Esophagus muscularis mucosa (tissue), 3 donors: ENCODE data around the gene RAB29.

Experiments used
- POLR2A ChIP-seq: fragments of 450-650 bp; IDR thresholded peaks from one replicate; pipeline ENCODE4 v1.6.1; 2017; ENCODE audit warnings: antibody characterized with exemption, moderate library complexity, mild to moderate bottlenecking, low read depth
- TF ChIP-seq, protein P1 (sequence below), 3 experiments: fragments of 200-600 bp in 2 of 3; fragments of 450-650 bp in 1 of 3; sonication (generic) in 2 of 3; IDR thresholded peaks; one replicate each; pipeline ENCODE4 v1.5.1; 2017 to 2019; ENCODE audit warnings: antibody characterized with exemption in 3 of 3, mild to moderate bottlenecking in 2 of 3, moderate library complexity in 1 of 3

GRCh38 chr1:205739348-205740160, 35.7 kb downstream of the RAB29 start:
- TF ChIP-seq, protein P1, sequence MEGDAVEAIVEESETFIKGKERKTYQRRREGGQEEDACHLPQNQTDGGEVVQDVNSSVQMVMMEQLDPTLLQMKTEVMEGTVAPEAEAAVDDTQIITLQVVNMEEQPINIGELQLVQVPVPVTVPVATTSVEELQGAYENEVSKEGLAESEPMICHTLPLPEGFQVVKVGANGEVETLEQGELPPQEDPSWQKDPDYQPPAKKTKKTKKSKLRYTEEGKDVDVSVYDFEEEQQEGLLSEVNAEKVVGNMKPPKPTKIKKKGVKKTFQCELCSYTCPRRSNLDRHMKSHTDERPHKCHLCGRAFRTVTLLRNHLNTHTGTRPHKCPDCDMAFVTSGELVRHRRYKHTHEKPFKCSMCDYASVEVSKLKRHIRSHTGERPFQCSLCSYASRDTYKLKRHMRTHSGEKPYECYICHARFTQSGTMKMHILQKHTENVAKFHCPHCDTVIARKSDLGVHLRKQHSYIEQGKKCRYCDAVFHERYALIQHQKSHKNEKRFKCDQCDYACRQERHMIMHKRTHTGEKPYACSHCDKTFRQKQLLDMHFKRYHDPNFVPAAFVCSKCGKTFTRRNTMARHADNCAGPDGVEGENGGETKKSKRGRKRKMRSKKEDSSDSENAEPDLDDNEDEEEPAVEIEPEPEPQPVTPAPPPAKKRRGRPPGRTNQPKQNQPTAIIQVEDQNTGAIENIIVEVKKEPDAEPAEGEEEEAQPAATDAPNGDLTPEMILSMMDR (IDR thresholded peaks at IDR 0.05): no peak
- no peak for TF ChIP-seq POLR2A
